ENCODE results near the gene ACSM3. TPM values are rescaled to one million over a fixed set of nuclear protein-coding genes. Genes with fewer than 3 reads are reported as not detected.

ACSM3 gene
- total RNA-seq, 1 experiment from 2014 or later = 1.3 TPM

Other genes with a start within 250 kb of the ACSM3 start
- not detected in 2 replicates for gene ACSM2B, start 187.6 kb upstream of the ACSM3 start, total RNA-seq (2014; rRNA removed; shearing (Covaris generic))
- not detected in 2 replicates for gene ACSM1, start 66.3 kb upstream of the ACSM3 start, total RNA-seq (2014; rRNA removed; shearing (Covaris generic))
- 42.0 and 49.1 TPM in 2 replicates for gene THUMPD1, start 22.2 kb upstream of the ACSM3 start, total RNA-seq (2014; rRNA removed; shearing (Covaris generic))
- 29.3 and 29.7 TPM in 2 replicates for gene ERI2, start 42.5 kb downstream of the ACSM3 start, total RNA-seq (2014; rRNA removed; shearing (Covaris generic))
- gene REXO5, start 42.5 kb downstream of the ACSM3 start, total RNA-seq (2014; rRNA removed; shearing (Covaris generic)) = 8.6 and 12.5 TPM in 2 replicates
- 5.3 and 5.7 TPM in 2 replicates for gene DCUN1D3, start 136.3 kb downstream of the ACSM3 start, total RNA-seq (2014; rRNA removed; shearing (Covaris generic))
- 38.4 and 43.7 TPM in 2 replicates for gene LYRM1, start 136.8 kb downstream of the ACSM3 start, total RNA-seq (2014; rRNA removed; shearing (Covaris generic))

All from RPMI7951 (cell line).